HL-60 (cell line): Measurements from ENCODE around the gene ZNF57.

Source experiments
- POLR2AphosphoS5 ChIP-seq: IDR thresholded peaks from 2 replicates; pipeline ENCODE4 v1.6.1; 2012; ENCODE audit warnings: low read depth
- SPI1 ChIP-seq: IDR thresholded peaks from 2 replicates; pipeline ENCODE4 v1.6.1; 2012; ENCODE audit warnings: low read depth, mild to moderate bottlenecking, borderline replicate concordance
- TF ChIP-seq, protein P1 (sequence below): IDR thresholded peaks from one replicate; pipeline ENCODE4 v1.5.1; 2011; ENCODE audit warnings: low read length, control low read depth, inconsistent platforms; ENCODE audit not compliant: insufficient read depth

DNA sequence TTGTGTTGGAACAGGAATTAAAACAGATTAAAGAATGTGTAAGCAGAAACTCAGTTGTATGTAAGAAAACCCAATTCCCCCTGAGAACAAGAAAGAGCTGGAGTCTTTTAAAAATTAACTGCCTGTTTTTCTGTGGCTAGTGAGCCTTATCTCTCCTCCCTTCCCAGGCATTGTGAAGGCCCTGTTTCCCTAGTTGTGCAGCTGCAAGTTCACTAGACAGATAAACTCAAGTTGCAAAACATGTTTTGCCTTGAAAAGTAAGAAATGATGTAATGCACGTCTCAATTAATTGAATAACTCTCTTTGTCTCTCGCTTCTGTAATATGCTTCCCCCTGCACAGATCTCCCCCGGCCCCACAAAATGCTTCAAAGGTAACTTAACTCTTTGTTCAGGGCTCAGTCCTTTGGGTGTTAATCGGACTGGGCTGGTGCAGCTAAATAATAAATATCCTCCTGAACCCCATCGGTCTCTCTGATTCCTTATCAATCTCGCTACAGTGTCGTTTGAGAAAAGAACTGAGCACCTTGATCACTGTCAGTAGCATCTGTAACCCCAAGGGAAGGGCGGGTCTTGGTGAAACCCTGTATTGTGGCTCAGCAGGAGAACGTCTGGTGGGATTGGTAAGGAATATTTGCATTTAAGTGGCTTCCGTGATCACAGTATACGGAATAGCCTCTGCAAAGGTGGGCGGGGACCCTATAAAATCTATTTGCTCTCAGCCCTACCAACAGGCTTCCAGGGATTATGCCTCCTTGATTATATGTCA lies 35.2 kb upstream of the ZNF57 start:
- TF ChIP-seq, protein P1, sequence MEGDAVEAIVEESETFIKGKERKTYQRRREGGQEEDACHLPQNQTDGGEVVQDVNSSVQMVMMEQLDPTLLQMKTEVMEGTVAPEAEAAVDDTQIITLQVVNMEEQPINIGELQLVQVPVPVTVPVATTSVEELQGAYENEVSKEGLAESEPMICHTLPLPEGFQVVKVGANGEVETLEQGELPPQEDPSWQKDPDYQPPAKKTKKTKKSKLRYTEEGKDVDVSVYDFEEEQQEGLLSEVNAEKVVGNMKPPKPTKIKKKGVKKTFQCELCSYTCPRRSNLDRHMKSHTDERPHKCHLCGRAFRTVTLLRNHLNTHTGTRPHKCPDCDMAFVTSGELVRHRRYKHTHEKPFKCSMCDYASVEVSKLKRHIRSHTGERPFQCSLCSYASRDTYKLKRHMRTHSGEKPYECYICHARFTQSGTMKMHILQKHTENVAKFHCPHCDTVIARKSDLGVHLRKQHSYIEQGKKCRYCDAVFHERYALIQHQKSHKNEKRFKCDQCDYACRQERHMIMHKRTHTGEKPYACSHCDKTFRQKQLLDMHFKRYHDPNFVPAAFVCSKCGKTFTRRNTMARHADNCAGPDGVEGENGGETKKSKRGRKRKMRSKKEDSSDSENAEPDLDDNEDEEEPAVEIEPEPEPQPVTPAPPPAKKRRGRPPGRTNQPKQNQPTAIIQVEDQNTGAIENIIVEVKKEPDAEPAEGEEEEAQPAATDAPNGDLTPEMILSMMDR: no peak
- TF ChIP-seq POLR2AphosphoS5 (no peak), SPI1 (no peak)
